Gastrocnemius medialis (tissue), 4 donors: Measurements from ENCODE around the gene FUT3. TPM values are rescaled to one million over a fixed set of nuclear protein-coding genes. Genes with fewer than 3 reads are reported as not detected.

Source experiments
- ATAC-seq, 2 donors: fragments of 150-250 bp; one replicate each; pipeline ENCODE4 v1.9.1; 2016
- DNase-seq, 2 donors: peaks; one replicate each; pipeline ENCODE4 v3.0.0-alpha.2; 2019
- H3K27ac ChIP-seq, 4 donors: fragments of 200-600 bp; sonication (generic); 1 replicate in 1 of 4; 2 replicates in 3 of 4; pipeline ENCODE4 v1.5.1; 2016 to 2018; ENCODE audit warnings: mild to moderate bottlenecking in 2 of 4, moderate library complexity in 1 of 4
- H3K27me3 ChIP-seq, 3 donors: fragments of 200-600 bp; sonication (generic) in 2 of 3; 1 replicate in 1 of 3; 2 replicates in 2 of 3; pipeline versions ENCODE4 v1.5.1 to v1.6.0; 2016 to 2019; ENCODE audit warnings: mild to moderate bottlenecking in 1 of 3, moderate library complexity in 1 of 3
- H3K36me3 ChIP-seq, 2 donors: fragments of 200-600 bp; sonication (generic) in 1 of 2; one replicate each; pipeline ENCODE4 v1.5.1; 2017 to 2018
- H3K4me1 ChIP-seq, 2 donors: fragments of 200-600 bp; sonication (generic) in 1 of 2; one replicate each; pipeline ENCODE4 v1.5.1; 2016 to 2017; ENCODE audit warnings: mild to moderate bottlenecking in 2 of 2
- H3K4me3 ChIP-seq, 4 donors: fragments of 200-600 bp; sonication (generic) in 3 of 4; 1 replicate in 1 of 4; 2 replicates in 3 of 4; pipeline ENCODE4 v1.5.1; 2016 to 2019; ENCODE audit warnings: mild to moderate bottlenecking in 2 of 4
- H3K9me3 ChIP-seq, 3 donors: fragments of 200-600 bp; sonication (generic) in 2 of 3; 1 replicate in 1 of 3; 2 replicates in 2 of 3; pipeline ENCODE4 v1.5.1; 2016 to 2019
- POLR2A ChIP-seq, 2 donors: fragments of 450-650 bp; IDR thresholded peaks; one replicate each; pipeline ENCODE4 v1.6.1; 2017; ENCODE audit warnings: antibody characterized with exemption in 2 of 2, mild to moderate bottlenecking in 2 of 2, moderate library complexity in 2 of 2
- in situ Hi-C, 4 donors: fragments of 200-750 bp; cut with MboI; loops; one replicate each; pipeline versions ENCODE4 v1.15.0 to v1.8.0; 2017; ENCODE audit warnings: low sequenced_read_pairs in 4 of 4
- intact Hi-C: fragments of 100-400 bp; cut with DNase I; formaldehyde crosslinking; loops from one replicate; pipeline ENCODE4 v1.15.1; 2023; ENCODE audit warnings: low total_unique reads
- total RNA-seq, 4 donors: library from RNA; depleted of rRNA; stranded (reverse); fragments of >200 nt; gene quantifications; one replicate each; pipeline versions ENCODE4 v1.1.0 to v1.2.3, GENCODE V29; 2016
- TF ChIP-seq, protein P1 (sequence below), 5 experiments: fragments of 450-650 bp in 3 of 5; fragments of 200-600 bp in 2 of 5; sonication (generic) in 2 of 5; IDR thresholded peaks in 4 of 5; conservative IDR thresholded peaks in 1 of 5; 1 replicate in 4 of 5; 2 replicates in 1 of 5; pipeline ENCODE4 v1.5.1; 2016 to 2019; ENCODE audit warnings: antibody characterized with exemption in 5 of 5, mild to moderate bottlenecking in 3 of 5, moderate library complexity in 3 of 5

The FUT3 gene
- total RNA-seq = under 1 TPM in 1 of 4 donors, not detected in 3; 0.32 TPM

DNA sequence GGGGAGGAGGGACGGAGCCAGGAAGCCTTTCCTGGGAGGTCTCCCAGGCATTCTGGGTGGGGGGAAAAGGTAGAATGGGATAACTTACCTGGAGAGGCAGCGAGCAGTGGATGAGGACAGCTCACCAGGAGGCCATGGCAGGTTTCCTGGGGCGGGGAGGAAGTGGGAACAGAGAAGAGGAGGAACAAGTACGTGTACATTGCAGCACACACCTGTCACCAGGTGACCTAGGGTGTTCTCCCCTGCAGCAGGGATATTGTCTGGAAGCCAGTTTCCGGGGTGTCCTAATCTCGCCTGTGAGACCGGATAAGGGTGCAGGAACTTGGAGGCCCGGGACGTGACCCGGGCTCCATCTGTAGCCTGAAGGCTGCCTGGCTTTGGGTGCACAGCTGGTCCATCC, at the start of gene FUT3:
Gene FUT3, minus strand, starts transcription at position 148 of the 400 bp plus-strand sequence.
- no peak for DNase-seq
- Histone ChIP-seq H3K36me3 (no peaks in the 10 kb centered on the region), H3K4me1 (no peaks in the 10 kb centered on the region), H3K27ac (no peak within 1 kb of the TSS), H3K9me3 (no peaks in the 10 kb centered on the region), H3K27me3 (peaks cover 0 to 9% (median 3%) of the 10 kb centered on the region in 3 donors), H3K4me3 (no peak within 1 kb of the TSS)
- TF ChIP-seq, protein P1, sequence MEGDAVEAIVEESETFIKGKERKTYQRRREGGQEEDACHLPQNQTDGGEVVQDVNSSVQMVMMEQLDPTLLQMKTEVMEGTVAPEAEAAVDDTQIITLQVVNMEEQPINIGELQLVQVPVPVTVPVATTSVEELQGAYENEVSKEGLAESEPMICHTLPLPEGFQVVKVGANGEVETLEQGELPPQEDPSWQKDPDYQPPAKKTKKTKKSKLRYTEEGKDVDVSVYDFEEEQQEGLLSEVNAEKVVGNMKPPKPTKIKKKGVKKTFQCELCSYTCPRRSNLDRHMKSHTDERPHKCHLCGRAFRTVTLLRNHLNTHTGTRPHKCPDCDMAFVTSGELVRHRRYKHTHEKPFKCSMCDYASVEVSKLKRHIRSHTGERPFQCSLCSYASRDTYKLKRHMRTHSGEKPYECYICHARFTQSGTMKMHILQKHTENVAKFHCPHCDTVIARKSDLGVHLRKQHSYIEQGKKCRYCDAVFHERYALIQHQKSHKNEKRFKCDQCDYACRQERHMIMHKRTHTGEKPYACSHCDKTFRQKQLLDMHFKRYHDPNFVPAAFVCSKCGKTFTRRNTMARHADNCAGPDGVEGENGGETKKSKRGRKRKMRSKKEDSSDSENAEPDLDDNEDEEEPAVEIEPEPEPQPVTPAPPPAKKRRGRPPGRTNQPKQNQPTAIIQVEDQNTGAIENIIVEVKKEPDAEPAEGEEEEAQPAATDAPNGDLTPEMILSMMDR (IDR thresholded peaks at IDR 0.05 in 4 of 5, conservative IDR thresholded peaks at IDR 0.05 in 1 of 5) = no peak
- no peak for TF ChIP-seq POLR2A (IDR thresholded peaks at IDR 0.05)
- intact Hi-C loops (no loop called here), in situ Hi-C loops (no loop called here)
- ATAC-seq = no peak

DNA sequence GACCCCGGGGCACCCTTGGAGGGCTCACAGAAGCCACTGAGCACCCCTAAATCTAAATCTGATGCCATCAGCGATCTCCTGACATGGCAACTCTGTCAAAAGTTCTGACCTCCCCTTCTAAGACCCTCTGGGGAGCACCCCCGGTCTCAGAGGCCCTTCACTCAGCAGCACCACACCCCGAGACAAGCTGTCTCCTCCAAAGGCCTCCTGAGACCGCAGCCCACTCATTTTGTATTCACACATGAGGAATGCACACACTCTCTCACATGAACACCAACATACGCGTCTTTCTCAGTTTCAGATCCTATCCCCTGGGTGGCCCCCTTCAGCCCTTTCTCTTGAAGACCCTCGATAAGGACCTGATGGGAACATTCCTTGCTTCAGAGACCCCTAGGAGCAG, 49.7 kb upstream of the FUT3 start:
- intact Hi-C loops (loop anchor here (5.0 to 10.0 kb wide), 4 partner anchors 76 to 834 kb away; partner anchors contain the start of genes ALKBH7, GPR108, MLLT1 and RANBP3), in situ Hi-C loops (no loop called here)
- Histone ChIP-seq H3K4me3 (no peak overlapping the region), H3K27ac (no peak overlapping the region), H3K4me1 (peaks cover 9 to 20% of the 10 kb centered on the region in 2 donors), H3K27me3 (no peaks in the 10 kb centered on the region), H3K9me3 (no peaks in the 10 kb centered on the region), H3K36me3 (peaks cover 0 to 13% of the 10 kb centered on the region in 2 donors)
- no peak for TF ChIP-seq POLR2A (IDR thresholded peaks at IDR 0.05)
- TF ChIP-seq, protein P1 (IDR thresholded peaks at IDR 0.05 in 4 of 5, conservative IDR thresholded peaks at IDR 0.05 in 1 of 5) = no peak
- DNase-seq = no peak
- no peak for ATAC-seq

DNA sequence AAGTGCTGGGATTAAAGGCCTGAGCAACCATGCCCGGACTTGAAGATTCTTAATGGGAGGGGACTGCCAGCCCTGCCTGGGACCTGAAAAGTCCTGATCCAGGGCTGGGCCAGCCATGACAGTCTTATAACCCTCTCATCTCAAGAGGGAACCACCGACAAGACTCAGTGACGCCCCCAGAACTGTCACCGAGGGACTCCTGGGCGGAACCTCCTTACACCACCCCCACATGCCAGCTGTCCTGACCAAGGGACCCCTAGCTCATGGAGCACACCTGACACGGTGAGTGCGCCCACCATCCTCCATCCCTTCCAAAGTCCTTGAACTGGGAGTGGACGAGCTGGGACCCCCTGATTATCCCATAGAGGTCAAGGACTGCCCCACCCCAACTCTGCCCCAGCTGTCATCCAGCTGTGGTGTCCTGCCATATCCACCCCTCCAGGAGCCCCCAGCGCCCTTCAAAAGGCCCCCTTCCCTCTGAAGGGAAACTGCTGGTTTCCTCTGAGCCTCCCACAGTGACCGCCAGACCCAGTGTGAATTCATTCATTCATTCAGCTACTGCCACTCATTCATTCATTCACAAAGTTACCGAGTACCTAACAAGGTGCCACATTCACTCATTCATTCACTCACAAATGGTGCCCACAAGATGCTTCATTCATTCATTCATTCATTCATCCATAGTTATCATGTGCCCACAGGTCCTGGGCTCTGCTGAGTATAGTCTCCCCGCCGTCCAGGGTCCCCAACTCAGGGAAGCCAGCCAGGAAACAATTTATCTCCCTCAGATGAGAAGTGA, 48.7 kb upstream of the FUT3 start:
- intact Hi-C loops (loop anchor here (5.0 to 10.0 kb wide), 4 partner anchors 77 to 835 kb away; partner anchors contain the start of genes ALKBH7, GPR108, MLLT1 and RANBP3), in situ Hi-C loops (no loop called here)
- H3K27me3 ChIP-seq = no peaks in the 10 kb centered on the region
- no peaks in the 10 kb centered on the region for H3K9me3 ChIP-seq
- peaks cover 0 to 9% of the 10 kb centered on the region in 2 donors for H3K4me1 ChIP-seq
- H3K36me3 ChIP-seq = peaks cover 0 to 24% of the 10 kb centered on the region in 2 donors
- ATAC-seq (no peak), DNase-seq (no peak)
- no peak overlapping the region for H3K4me3 ChIP-seq
- TF ChIP-seq, protein P1 (IDR thresholded peaks at IDR 0.05 in 4 of 5, conservative IDR thresholded peaks at IDR 0.05 in 1 of 5) = no peak
- TF ChIP-seq POLR2A (IDR thresholded peaks at IDR 0.05) = no peak
- no peak overlapping the region for H3K27ac ChIP-seq

DNA sequence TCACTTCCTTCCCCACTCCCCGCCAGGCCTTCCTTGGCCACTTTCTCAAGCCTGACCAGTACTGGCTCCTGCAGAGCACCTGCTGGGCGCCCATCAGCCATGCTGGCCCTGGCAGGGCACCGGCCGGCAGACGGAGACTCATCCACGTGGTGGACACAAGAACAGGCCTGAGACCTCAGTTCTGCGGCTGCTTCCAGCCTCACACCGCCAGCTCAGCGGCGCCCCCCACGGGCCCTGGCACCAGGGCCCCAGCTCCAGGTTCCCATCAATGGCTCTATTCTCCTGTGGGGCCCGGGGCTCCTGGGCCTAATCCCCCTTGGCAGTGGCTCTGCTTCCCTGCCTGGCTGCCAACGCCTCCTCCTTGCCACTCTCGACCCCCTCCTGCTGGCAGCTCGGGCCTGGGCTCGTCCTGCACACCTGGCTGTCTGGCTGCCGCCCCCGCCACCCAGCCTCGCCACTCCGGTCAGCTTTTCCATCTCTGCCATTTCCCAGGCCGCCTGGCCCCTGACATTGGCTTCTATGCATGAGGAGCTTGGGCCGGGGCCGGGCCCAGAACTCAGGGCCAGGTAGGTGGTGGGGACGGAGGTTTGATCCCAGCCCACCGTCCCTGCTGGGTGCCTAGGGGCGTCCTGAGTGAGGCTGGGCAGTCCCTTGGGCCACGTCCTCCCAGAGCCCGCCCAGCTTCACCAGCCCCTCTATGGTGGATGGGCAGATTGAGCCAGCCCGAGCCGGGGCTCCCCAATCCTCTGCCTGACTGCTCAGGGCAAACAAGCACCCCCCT, 46.1 kb upstream of the FUT3 start:
- DNase-seq (no peak), ATAC-seq (no peak)
- H3K4me3 ChIP-seq = no peak overlapping the region
- peaks cover 0 to 6% of the 10 kb centered on the region in 2 donors for H3K4me1 ChIP-seq
- H3K27ac ChIP-seq = no peak overlapping the region
- no peaks in the 10 kb centered on the region for H3K27me3 ChIP-seq
- TF ChIP-seq, protein P1 (IDR thresholded peaks at IDR 0.05 in 4 of 5, conservative IDR thresholded peaks at IDR 0.05 in 1 of 5) = no peak
- no peak for TF ChIP-seq POLR2A (IDR thresholded peaks at IDR 0.05)
- H3K36me3 ChIP-seq = peaks cover 0 to 27% of the 10 kb centered on the region in 2 donors
- H3K9me3 ChIP-seq = no peaks in the 10 kb centered on the region
- in situ Hi-C loops = no loop called here
- intact Hi-C loops = no loop called here
